Smooth muscle cell (in vitro differentiated cells): ENCODE data around the gene ZCCHC2. TPM values are rescaled to one million over a fixed set of nuclear protein-coding genes. Genes with fewer than 3 reads are reported as not detected.

ENCODE experiments used
- DNase-seq: peaks from one replicate; lab custom pipeline; 2025; ENCODE audit not compliant: unreplicated experiment; lab: John Stamatoyannopoulos, UW
- H2AFZ ChIP-seq: fragments of 200-600 bp; sonication (generic); 2 replicates; pipeline ENCODE4 v1.6.0; 2016; ENCODE audit warnings: antibody characterized with exemption, low read depth, mild to moderate bottlenecking
- H3F3A ChIP-seq: fragments of 200-600 bp; sonication (generic); 2 replicates; pipeline ENCODE4 v1.6.0; 2017; ENCODE audit warnings: antibody characterized with exemption, low read depth
- H3K27ac ChIP-seq: fragments of 200-600 bp; sonication (generic); 2 replicates; pipeline ENCODE4 v1.5.1; 2016; ENCODE audit warnings: low read depth, mild to moderate bottlenecking
- H3K27me3 ChIP-seq: fragments of 200-600 bp; sonication (generic); 2 replicates; pipeline ENCODE4 v1.6.1; 2016; ENCODE audit warnings: low read depth, mild to moderate bottlenecking
- H3K36me3 ChIP-seq: fragments of 200-600 bp; sonication (generic); 2 replicates; pipeline ENCODE4 v1.5.1; 2016; ENCODE audit warnings: low read depth
- H3K4me1 ChIP-seq: fragments of 200-600 bp; sonication (generic); 2 replicates; pipeline ENCODE4 v1.5.1; 2016; ENCODE audit warnings: low read depth
- H3K4me2 ChIP-seq: fragments of 200-600 bp; sonication (generic); 2 replicates; pipeline ENCODE4 v1.6.0; 2016; ENCODE audit warnings: mild to moderate bottlenecking
- H3K4me3 ChIP-seq: fragments of 200-600 bp; sonication (generic); 2 replicates; pipeline ENCODE4 v1.5.1; 2016; ENCODE audit warnings: mild to moderate bottlenecking
- H3K79me2 ChIP-seq: fragments of 200-600 bp; sonication (generic); 2 replicates; pipeline ENCODE4 v1.6.0; 2016; ENCODE audit warnings: low read depth, mild to moderate bottlenecking
- H3K9ac ChIP-seq: fragments of 200-600 bp; sonication (generic); 2 replicates; pipeline ENCODE4 v1.6.0; 2016; ENCODE audit warnings: low read depth
- H3K9me3 ChIP-seq: fragments of 200-600 bp; sonication (generic); replicated peaks from 2 replicates; pipeline ENCODE4 v1.5.1; 2016; ENCODE audit warnings: low read depth
- H4K20me1 ChIP-seq: fragments of 200-600 bp; sonication (generic); 2 replicates; pipeline ENCODE4 v1.6.0; 2016; ENCODE audit warnings: low read depth
- CTCF ChIP-seq: fragments of 200-600 bp; sonication (generic); IDR thresholded peaks from 2 replicates; pipeline ENCODE4 v1.5.1; 2017; ENCODE audit warnings: borderline replicate concordance, mild to moderate bottlenecking, antibody characterized with exemption; ENCODE audit not compliant: insufficient read depth, poor library complexity, severe bottlenecking
- WGBS: methylation state at CpG from one replicate; pipeline ENCODE4 v1.1.7; 2016; ENCODE audit warnings: low lambda C conversion rate; 5-methylcytosine and 5-hydroxymethylcytosine counted together
- polyA plus RNA-seq: library from polyadenylated mRNA; unstranded; fragments of >200 nt; fragmentation: Nextera tagmentation; extraction: Ambion mirVana; gene quantifications from 2 replicates; pipeline ENCODE4 v1.2.1, GENCODE V29; 2016
- total RNA-seq: library from RNA; depleted of rRNA; stranded (reverse); fragments of >200 nt; gene quantifications from 2 replicates; pipeline ENCODE4 v1.2.3, GENCODE V29; 2014

ZCCHC2 gene
- total and polyA plus RNA-seq, 2 experiments from 2014 or later = 0.74 to 8.1 TPM

- no peak overlapping the region for H3K27ac ChIP-seq
- no peak overlapping the region for H3K9ac ChIP-seq
- H2AFZ ChIP-seq = no peak overlapping the region
- H3K27me3 ChIP-seq = no peaks in the 10 kb centered on the region
- H3K36me3 ChIP-seq = no peaks in the 10 kb centered on the region
- no peak for DNase-seq
- no peaks in the 10 kb centered on the region for H3K9me3 ChIP-seq
- no peaks in the 10 kb centered on the region for H3K4me1 ChIP-seq
- H4K20me1 ChIP-seq = no peaks in the 10 kb centered on the region
- H3F3A ChIP-seq = no peaks in the 10 kb centered on the region
- no peak for TF ChIP-seq CTCF
- H3K79me2 ChIP-seq = no peaks in the 10 kb centered on the region
- 95% methylated on average over 11 of the region's 11 CpGs for WGBS
- H3K4me3 ChIP-seq = no peak overlapping the region
- H3K4me2 ChIP-seq = no peak overlapping the region
Observed at GRCh38 chr18:62539284-62540165, 16.7 kb downstream of the ZCCHC2 start.

GRCh38 chr18:62543021-62543420 lies 20.2 kb downstream of the ZCCHC2 start:
- no peak overlapping the region for H3K27ac ChIP-seq
- no peaks in the 10 kb centered on the region for H3K79me2 ChIP-seq
- no peaks in the 10 kb centered on the region for H3F3A ChIP-seq
- no peak for TF ChIP-seq CTCF
- no peaks in the 10 kb centered on the region for H3K4me1 ChIP-seq
- H3K9me3 ChIP-seq = no peaks in the 10 kb centered on the region
- WGBS = 90% methylated on average over 7 of the region's 7 CpGs
- no peaks in the 10 kb centered on the region for H3K27me3 ChIP-seq
- no peak overlapping the region for H2AFZ ChIP-seq
- no peak overlapping the region for H3K4me2 ChIP-seq
- H3K4me3 ChIP-seq = no peak overlapping the region
- H3K36me3 ChIP-seq = no peaks in the 10 kb centered on the region
- no peak for DNase-seq
- no peak overlapping the region for H3K9ac ChIP-seq
- no peaks in the 10 kb centered on the region for H4K20me1 ChIP-seq

- Histone ChIP-seq H3K9me3 (no peaks in the 10 kb centered on the region), H3K36me3 (no peaks in the 10 kb centered on the region), H3K27ac (no peak overlapping the region), H3K9ac (no peak overlapping the region), H2AFZ (no peak overlapping the region), H4K20me1 (no peaks in the 10 kb centered on the region), H3K4me2 (no peak overlapping the region), H3F3A (no peaks in the 10 kb centered on the region), H3K4me1 (no peaks in the 10 kb centered on the region), H3K79me2 (no peaks in the 10 kb centered on the region), H3K4me3 (no peak overlapping the region), H3K27me3 (no peaks in the 10 kb centered on the region)
- no peak for DNase-seq
- TF ChIP-seq CTCF = no peak
- 98% methylated on average over 4 of the region's 4 CpGs for WGBS
Observed at GRCh38 chr18:62545098-62545497, 22.3 kb downstream of the ZCCHC2 start.

GRCh38 chr18:62549755-62550154 lies 26.9 kb downstream of the ZCCHC2 start:
- H3F3A ChIP-seq = no peaks in the 10 kb centered on the region
- no peaks in the 10 kb centered on the region for H3K4me1 ChIP-seq
- H4K20me1 ChIP-seq = no peaks in the 10 kb centered on the region
- H3K79me2 ChIP-seq = no peaks in the 10 kb centered on the region
- no peak overlapping the region for H3K27ac ChIP-seq
- no peak for TF ChIP-seq CTCF
- H3K4me3 ChIP-seq = no peak overlapping the region
- H3K9me3 ChIP-seq = no peaks in the 10 kb centered on the region
- H3K27me3 ChIP-seq = no peaks in the 10 kb centered on the region
- no peak for DNase-seq
- WGBS = 87% methylated on average over 5 of the region's 5 CpGs
- H3K4me2 ChIP-seq = no peak overlapping the region
- no peak overlapping the region for H3K9ac ChIP-seq
- peaks cover 4% of the 10 kb centered on the region for H3K36me3 ChIP-seq
- H2AFZ ChIP-seq = no peak overlapping the region
